Activated B cell treated with CpG ODN at 0.5 μM for 24 hours (primary cell): Measurements from ENCODE around the gene DDX10. TPM values are rescaled to one million over a fixed set of nuclear protein-coding genes. Genes with fewer than 3 reads are reported as not detected.
A peak's percentile ranks its signal among the peaks of the same experiment; 100 is the strongest.
"Not testable (repeated sequence)": the region's sequence is repeated elsewhere in the genome, so short reads cannot be mapped to it uniquely, and the experiment has no call there.

Experiments used
- ATAC-seq: fragments of 200-7000 bp; cut with Tn5 transposase; one replicate; pipeline ENCODE4 v1.10.0; 2021; ENCODE audit warnings: low read depth, mild to moderate bottlenecking, moderate library complexity
- CTCF ChIA-PET: fragments of 350-600 bp; sonication (Branson Sonifier 250); formaldehyde crosslinking; loops from one replicate; lab custom pipeline; 2021; ENCODE audit warnings: antibody characterized with exemption; lab: Charles Lee
- POLR2A ChIA-PET: fragments of 350-600 bp; sonication (Branson Sonifier 250); formaldehyde crosslinking; loops from one replicate; lab custom pipeline; 2021; ENCODE audit warnings: antibody characterized with exemption; lab: Charles Lee
- DNase-seq: peaks from one replicate; pipeline ENCODE4 v3.0.0; 2022
- H3K27ac Mint-ChIP-seq: one replicate; pipeline ENCODE4 v1.8.0; 2020; ENCODE audit warnings: mixed read lengths
- H3K27me3 Mint-ChIP-seq: one replicate; pipeline ENCODE4 v1.8.0; 2021; ENCODE audit warnings: mixed read lengths
- H3K36me3 Mint-ChIP-seq: one replicate; pipeline ENCODE4 v1.8.0; 2021; ENCODE audit warnings: low read depth, mixed read lengths
- H3K4me1 Mint-ChIP-seq: one replicate; pipeline ENCODE4 v1.8.0; 2021; ENCODE audit warnings: mixed read lengths
- H3K4me3 Mint-ChIP-seq: one replicate; pipeline ENCODE4 v1.8.0; 2020; ENCODE audit warnings: mild to moderate bottlenecking, mixed read lengths
- H3K9me3 Mint-ChIP-seq: one replicate; pipeline ENCODE4 v1.8.0; 2020; ENCODE audit warnings: mixed read lengths
- intact Hi-C: fragments of 100-400 bp; cut with micrococcal nuclease; formaldehyde crosslinking; loops from one replicate; pipeline ENCODE4 v1.15.1; 2024
- total RNA-seq: library from RNA; stranded (reverse); gene quantifications from 2 replicates; pipeline ENCODE4 v1.2.3, GENCODE V29; 2022
- TF ChIP-seq, protein P1 (sequence below): fragments of 200-600 bp; IDR thresholded peaks from one replicate; pipeline ENCODE4 v1.8.0; 2022; ENCODE audit warnings: antibody characterized with exemption, mild to moderate bottlenecking

DDX10 gene
- total RNA-seq, 1 donor from 2014 or later, result 43.3 TPM

DNA sequence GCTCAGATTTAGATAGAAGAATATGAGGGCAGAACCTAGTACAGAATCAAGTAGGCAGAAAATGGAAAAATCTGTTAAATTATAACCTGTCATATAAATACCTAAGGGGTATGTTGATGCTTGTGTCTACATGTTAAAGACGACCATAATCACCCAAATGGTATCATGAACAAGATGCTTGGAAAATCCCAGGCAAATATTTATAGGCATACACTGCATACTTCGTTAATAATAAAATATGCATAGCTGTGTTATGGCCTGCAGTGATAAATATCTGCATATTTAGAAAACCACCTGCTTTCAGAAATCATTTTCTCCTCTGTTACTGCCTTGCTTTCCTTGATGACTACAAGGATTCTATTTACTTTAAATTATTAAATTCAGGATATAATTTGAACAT is 18.9 kb upstream of the DDX10 start:
- Mint-ChIP-seq H3K27ac (no peak overlapping the region), H3K36me3 (no peaks in the 10 kb centered on the region), H3K27me3 (peaks cover 9% of the 10 kb centered on the region), H3K4me1 (no peaks in the 10 kb centered on the region), H3K9me3 (no peaks in the 10 kb centered on the region), H3K4me3 (no peak overlapping the region)
- ChIA-PET POLR2A (no interaction called here), CTCF (interaction anchor here (1.4 kb wide), 1 partner anchor 15 kb away, joined by 3 read pairs; no protein-coding TSS in a partner anchor)
- no peak for ATAC-seq
- TF ChIP-seq, protein P1, sequence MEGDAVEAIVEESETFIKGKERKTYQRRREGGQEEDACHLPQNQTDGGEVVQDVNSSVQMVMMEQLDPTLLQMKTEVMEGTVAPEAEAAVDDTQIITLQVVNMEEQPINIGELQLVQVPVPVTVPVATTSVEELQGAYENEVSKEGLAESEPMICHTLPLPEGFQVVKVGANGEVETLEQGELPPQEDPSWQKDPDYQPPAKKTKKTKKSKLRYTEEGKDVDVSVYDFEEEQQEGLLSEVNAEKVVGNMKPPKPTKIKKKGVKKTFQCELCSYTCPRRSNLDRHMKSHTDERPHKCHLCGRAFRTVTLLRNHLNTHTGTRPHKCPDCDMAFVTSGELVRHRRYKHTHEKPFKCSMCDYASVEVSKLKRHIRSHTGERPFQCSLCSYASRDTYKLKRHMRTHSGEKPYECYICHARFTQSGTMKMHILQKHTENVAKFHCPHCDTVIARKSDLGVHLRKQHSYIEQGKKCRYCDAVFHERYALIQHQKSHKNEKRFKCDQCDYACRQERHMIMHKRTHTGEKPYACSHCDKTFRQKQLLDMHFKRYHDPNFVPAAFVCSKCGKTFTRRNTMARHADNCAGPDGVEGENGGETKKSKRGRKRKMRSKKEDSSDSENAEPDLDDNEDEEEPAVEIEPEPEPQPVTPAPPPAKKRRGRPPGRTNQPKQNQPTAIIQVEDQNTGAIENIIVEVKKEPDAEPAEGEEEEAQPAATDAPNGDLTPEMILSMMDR, result no peak
- DNase-seq, result no peak
- intact Hi-C loops, result loop anchor here (5.0 kb wide), 1 partner anchor 304 kb away; no protein-coding TSS in a partner anchor

DNA sequence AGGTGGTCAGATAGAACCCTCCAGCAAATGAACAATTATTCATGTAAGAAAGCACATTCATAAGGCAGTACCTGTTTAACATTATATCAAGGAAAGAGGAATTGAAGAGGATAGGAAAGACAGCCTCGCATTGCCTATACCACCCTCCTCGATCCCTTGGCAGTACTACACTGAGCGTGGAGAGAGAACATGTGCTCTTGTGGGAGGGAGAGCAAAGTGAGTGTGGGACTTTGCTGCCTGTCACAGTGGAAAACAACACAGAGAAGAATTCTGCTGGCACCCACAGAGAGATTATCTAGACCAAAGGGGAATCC is 17.5 kb upstream of the DDX10 start:
- DNase-seq (no peak), ATAC-seq (no peak)
- peaks cover 9% of the 10 kb centered on the region for H3K27me3 Mint-ChIP-seq
- H3K36me3 Mint-ChIP-seq, result no peaks in the 10 kb centered on the region
- no peaks in the 10 kb centered on the region for H3K9me3 Mint-ChIP-seq
- intact Hi-C loops, result loop anchor here (5.0 kb wide), 1 partner anchor 305 kb away; no protein-coding TSS in a partner anchor
- no peak overlapping the region for H3K27ac Mint-ChIP-seq
- POLR2A ChIA-PET, result no interaction called here
- H3K4me1 Mint-ChIP-seq, result no peaks in the 10 kb centered on the region
- H3K4me3 Mint-ChIP-seq, result no peak overlapping the region
- CTCF ChIA-PET, result interaction anchor here (1.0 kb wide), 1 partner anchor 529 kb away, joined by 3 read pairs; no protein-coding TSS in a partner anchor
- TF ChIP-seq, protein P1, result no peak

DNA sequence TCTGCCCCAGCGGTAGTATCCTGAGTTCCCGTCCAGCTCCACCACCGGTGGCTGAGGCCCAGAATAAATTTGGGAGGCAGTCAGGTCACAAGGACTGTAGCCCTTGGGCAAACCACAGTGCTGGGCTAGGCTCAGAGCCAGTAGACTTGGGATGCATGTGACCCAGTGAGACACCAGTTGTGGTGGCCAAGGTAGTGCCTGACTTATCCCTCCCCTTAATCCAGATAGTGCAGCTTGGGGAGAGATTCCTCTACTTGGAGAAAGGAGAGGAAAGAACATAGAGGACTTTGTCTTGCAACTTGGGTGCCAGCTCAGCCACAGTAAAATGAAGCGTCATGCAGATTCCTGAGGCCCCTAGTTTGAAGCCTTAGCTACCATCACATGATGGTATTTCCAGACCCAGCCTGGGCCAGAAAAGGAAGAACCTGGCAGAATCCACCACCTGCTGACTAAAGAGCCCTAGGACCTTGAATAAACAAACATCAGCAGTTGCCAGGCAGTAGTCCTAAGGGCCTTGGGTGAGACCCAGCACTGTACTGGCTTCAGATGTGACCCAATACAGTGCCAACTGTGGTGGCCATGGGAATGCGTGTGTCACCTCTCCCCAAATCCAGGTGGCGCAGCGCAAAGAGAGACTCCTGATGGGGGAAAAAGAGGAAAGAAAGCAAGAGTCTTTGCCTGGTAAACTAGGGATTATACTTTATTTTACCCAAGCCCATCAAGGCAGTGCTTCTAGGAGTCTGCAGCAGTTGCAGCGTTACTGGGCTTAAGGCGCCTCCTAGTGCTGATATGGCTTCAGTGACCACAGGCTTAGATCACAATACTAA is 17.0 kb upstream of the DDX10 start:
- intact Hi-C loops, result loop anchor here (1.0 to 5.0 kb wide), 5 partner anchors 231 to 731 kb away; partner anchors contain the start of genes ACAT1 and CUL5
- POLR2A ChIA-PET, result no interaction called here
- DNase-seq (no peak), ATAC-seq (peak; percentile 71)
- Mint-ChIP-seq H3K27ac (no peak overlapping the region), H3K9me3 (peaks cover 3% of the 10 kb centered on the region), H3K27me3 (peaks cover 9% of the 10 kb centered on the region), H3K4me1 (no peaks in the 10 kb centered on the region), H3K36me3 (no peaks in the 10 kb centered on the region), H3K4me3 (no peak overlapping the region)
- TF ChIP-seq, protein P1, result no peak
- CTCF ChIA-PET, result interaction anchor here (1.0 to 3.6 kb wide), 2 partner anchors 529 kb away, joined by 3 to 23 read pairs; no protein-coding TSS in a partner anchor

DNA sequence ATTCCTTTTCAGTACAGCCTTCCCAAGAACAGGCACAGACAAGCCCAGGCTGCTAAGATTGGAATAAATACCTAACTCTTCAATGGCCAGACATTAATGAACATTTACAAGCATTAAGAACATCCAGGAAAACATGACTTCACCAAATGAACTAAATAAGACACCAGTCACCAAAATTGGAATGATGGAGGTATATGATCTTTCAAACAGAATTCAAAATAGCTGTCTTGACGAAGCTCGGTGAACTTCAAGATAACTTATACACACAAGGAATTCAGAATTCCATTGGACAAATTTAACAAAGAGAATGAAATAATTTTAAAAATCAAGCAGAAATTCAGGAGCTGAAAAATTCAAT is 16.4 kb upstream of the DDX10 start:
- intact Hi-C loops, result loop anchor here (1.0 to 5.0 kb wide), 5 partner anchors 231 to 732 kb away; partner anchors contain the start of genes ACAT1 and CUL5
- H3K9me3 Mint-ChIP-seq, result peaks cover 4% of the 10 kb centered on the region
- TF ChIP-seq, protein P1, result no peak
- ChIA-PET CTCF (interaction anchor here (0.6 to 3.6 kb wide), 2 partner anchors 530 to 533 kb away, joined by 3 to 23 read pairs; no protein-coding TSS in a partner anchor), POLR2A (no interaction called here)
- H3K27me3 Mint-ChIP-seq, result peaks cover 9% of the 10 kb centered on the region
- no peak for ATAC-seq
- no peak for DNase-seq
- no peaks in the 10 kb centered on the region for H3K36me3 Mint-ChIP-seq
- no peak overlapping the region for H3K4me3 Mint-ChIP-seq
- H3K4me1 Mint-ChIP-seq, result no peaks in the 10 kb centered on the region
- H3K27ac Mint-ChIP-seq, result no peak overlapping the region

DNA sequence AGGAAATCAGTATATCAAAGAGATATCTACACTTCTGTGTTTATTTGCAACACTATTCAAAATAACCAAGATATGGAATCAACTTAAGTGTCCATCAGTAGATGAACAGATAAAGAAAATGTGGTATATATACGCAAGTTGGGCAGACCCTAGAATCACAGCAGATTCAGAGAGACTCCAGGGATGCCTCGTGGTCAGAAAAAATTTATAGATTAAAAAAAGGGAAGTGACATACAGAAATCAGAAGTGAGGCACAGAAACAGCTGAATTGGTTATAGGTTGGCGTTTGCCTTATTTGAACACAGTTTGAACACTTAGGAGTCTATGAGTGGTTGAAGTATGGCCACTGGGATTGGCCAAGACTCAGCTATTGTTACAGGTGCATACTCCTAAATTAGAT is 10.8 kb upstream of the DDX10 start:
- H3K27ac Mint-ChIP-seq, ATAC-seq, H3K36me3 Mint-ChIP-seq, H3K27me3 Mint-ChIP-seq, CTCF ChIA-PET, H3K4me1 Mint-ChIP-seq, H3K4me3 Mint-ChIP-seq, intact Hi-C loops, POLR2A ChIA-PET, DNase-seq, H3K9me3 Mint-ChIP-seq: not testable (repeated sequence)
